Breast epithelium (tissue), 4 donors: ENCODE results near the gene MGAT5. TPM values are rescaled to one million over a fixed set of nuclear protein-coding genes. Genes with fewer than 3 reads are reported as not detected.

ENCODE experiments used
- DNase-seq, 2 donors: peaks; one replicate each; pipeline ENCODE4 v3.0.0-alpha.2; 2019; ENCODE audit warnings: low spot score in 2 of 2
- H3K27ac ChIP-seq, 2 donors: fragments of 200-600 bp; sonication (generic) in 1 of 2; one replicate each; pipeline ENCODE4 v1.5.1; 2016 to 2019; ENCODE audit warnings: mild to moderate bottlenecking in 1 of 2
- H3K27me3 ChIP-seq, 2 donors: fragments of 200-600 bp; sonication (generic) in 1 of 2; one replicate each; pipeline versions ENCODE4 v1.5.1 to v1.6.0; 2017 to 2019; ENCODE audit warnings: control low read depth in 1 of 2, mild to moderate bottlenecking in 1 of 2
- H3K36me3 ChIP-seq: fragments of 200-600 bp; one replicate; pipeline ENCODE4 v1.5.1; 2019
- H3K4me1 ChIP-seq, 2 donors: fragments of 200-600 bp; sonication (generic); one replicate each; pipeline ENCODE4 v1.5.1; 2016 to 2019; ENCODE audit warnings: control low read depth in 1 of 2
- H3K4me3 ChIP-seq, 3 donors: fragments of 200-600 bp; sonication (generic); 1 replicate in 2 of 3; 2 replicates in 1 of 3; pipeline ENCODE4 v1.5.1; 2016 to 2019; ENCODE audit warnings: mild to moderate bottlenecking in 3 of 3, moderate library complexity in 2 of 3
- H3K9me3 ChIP-seq, 2 donors: fragments of 200-600 bp; sonication (generic) in 1 of 2; one replicate each; pipeline ENCODE4 v1.5.1; 2016 to 2019; ENCODE audit warnings: control low read depth in 1 of 2
- POLR2A ChIP-seq: fragments of 450-650 bp; IDR thresholded peaks from one replicate; pipeline ENCODE4 v1.6.1; 2016; ENCODE audit warnings: antibody characterized with exemption, mild to moderate bottlenecking, moderate library complexity
- POLR2AphosphoS5 ChIP-seq, 3 donors: sonication (generic); formaldehyde crosslinking; IDR thresholded peaks; one replicate each; pipeline ENCODE4 v1.6.1; 2017; ENCODE audit warnings: antibody characterized with exemption in 3 of 3
- intact Hi-C: fragments of 100-400 bp; cut with DNase I; formaldehyde crosslinking; loops from one replicate; pipeline ENCODE4 v1.15.1; 2023; ENCODE audit warnings: low total_unique reads
- total RNA-seq, 3 donors: library from RNA; depleted of rRNA; stranded (reverse); fragments of >200 nt; gene quantifications; one replicate each; pipeline ENCODE4 v1.1.0, GENCODE V29; 2016
- TF ChIP-seq, protein P1 (sequence below), 3 donors: fragments of 450-650 bp; IDR thresholded peaks; one replicate each; pipeline ENCODE4 v1.5.1; 2016 to 2017; ENCODE audit warnings: antibody characterized with exemption in 3 of 3, mild to moderate bottlenecking in 3 of 3, moderate library complexity in 3 of 3

Gene MGAT5
- total RNA-seq, 3 donors from 2014 or later, result 30.5 to 42.6 (median 34.4) TPM

DNA sequence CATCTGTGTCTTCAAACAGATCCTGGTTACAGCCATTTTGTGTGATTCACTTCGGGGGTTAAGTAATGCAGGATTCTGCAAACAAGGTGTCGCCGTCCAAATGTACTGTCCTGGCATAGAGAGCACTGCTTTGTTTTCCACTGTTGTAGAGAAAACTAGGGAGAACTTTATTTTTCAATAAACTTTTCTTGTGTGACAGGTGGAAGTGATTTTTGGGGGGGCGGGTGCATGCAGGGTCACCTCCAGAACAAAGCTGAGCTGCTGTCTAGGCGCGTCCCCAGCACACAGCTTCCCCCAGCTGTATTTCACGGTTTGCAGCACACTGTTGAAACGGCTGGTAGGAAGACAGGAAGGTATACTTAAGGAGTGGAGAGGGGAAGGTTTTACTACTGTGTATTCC, 200.6 kb downstream of the MGAT5 start:
- no peak for DNase-seq
- Histone ChIP-seq H3K27me3 (no peaks in the 10 kb centered on the region), H3K27ac (no peak overlapping the region), H3K9me3 (no peaks in the 10 kb centered on the region), H3K4me1 (no peaks in the 10 kb centered on the region), H3K4me3 (no peak overlapping the region), H3K36me3 (no peaks in the 10 kb centered on the region)
- TF ChIP-seq POLR2A, result no peak
- TF ChIP-seq POLR2AphosphoS5 (IDR thresholded peaks at IDR 0.05), result no peak
- TF ChIP-seq, protein P1, sequence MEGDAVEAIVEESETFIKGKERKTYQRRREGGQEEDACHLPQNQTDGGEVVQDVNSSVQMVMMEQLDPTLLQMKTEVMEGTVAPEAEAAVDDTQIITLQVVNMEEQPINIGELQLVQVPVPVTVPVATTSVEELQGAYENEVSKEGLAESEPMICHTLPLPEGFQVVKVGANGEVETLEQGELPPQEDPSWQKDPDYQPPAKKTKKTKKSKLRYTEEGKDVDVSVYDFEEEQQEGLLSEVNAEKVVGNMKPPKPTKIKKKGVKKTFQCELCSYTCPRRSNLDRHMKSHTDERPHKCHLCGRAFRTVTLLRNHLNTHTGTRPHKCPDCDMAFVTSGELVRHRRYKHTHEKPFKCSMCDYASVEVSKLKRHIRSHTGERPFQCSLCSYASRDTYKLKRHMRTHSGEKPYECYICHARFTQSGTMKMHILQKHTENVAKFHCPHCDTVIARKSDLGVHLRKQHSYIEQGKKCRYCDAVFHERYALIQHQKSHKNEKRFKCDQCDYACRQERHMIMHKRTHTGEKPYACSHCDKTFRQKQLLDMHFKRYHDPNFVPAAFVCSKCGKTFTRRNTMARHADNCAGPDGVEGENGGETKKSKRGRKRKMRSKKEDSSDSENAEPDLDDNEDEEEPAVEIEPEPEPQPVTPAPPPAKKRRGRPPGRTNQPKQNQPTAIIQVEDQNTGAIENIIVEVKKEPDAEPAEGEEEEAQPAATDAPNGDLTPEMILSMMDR (IDR thresholded peaks at IDR 0.05), result no peak
- intact Hi-C loops, result no loop called here

DNA sequence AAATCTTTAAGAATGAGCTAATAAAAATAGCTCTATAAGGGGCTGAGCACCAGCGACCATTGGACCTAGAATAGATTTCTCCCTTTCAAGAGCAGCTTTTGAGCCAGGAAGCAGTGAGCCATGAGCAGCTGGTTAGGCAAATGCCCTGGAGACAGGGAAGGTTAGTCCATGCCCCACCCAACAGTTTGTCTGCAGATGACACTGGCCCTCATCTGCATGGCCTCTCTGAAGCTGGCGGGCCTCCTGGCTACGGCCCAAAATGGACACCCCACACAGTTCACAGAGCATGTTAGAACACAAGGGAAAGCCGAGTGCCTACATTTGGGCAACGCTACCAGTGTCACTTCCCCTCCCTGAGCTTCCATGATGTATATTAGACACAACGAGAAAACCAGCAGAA, 201.1 kb downstream of the MGAT5 start:
- no peak for DNase-seq
- Histone ChIP-seq H3K27ac (no peak overlapping the region), H3K4me3 (no peak overlapping the region), H3K4me1 (no peaks in the 10 kb centered on the region), H3K27me3 (no peaks in the 10 kb centered on the region), H3K36me3 (no peaks in the 10 kb centered on the region), H3K9me3 (no peaks in the 10 kb centered on the region)
- intact Hi-C loops, result no loop called here
- no peak for TF ChIP-seq POLR2A
- no peak for TF ChIP-seq POLR2AphosphoS5 (IDR thresholded peaks at IDR 0.05)
- TF ChIP-seq, protein P1 (IDR thresholded peaks at IDR 0.05), result no peak

DNA sequence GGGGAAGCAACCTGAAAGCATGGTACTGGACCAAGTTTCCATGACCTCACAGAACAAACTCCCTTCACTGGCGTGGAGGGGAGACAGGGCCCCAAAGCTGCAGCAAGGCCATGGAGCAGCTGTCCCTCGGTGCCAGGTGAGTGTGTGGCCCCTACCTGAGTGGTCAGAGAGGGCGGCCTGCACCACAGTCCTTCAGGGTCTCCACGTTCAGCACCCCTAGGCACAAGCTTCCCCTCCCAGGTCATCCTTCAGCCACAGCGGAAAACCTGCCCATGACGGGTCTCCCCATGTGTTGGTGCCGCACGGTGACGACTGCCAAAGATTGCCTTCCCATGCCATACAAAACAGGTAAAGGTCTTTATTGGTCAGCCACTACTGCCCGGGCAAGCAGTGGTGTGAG, 201.6 kb downstream of the MGAT5 start:
- H3K4me1 ChIP-seq, result no peaks in the 10 kb centered on the region
- TF ChIP-seq POLR2A (no peak), POLR2AphosphoS5 (IDR thresholded peaks at IDR 0.05) (no peak)
- TF ChIP-seq, protein P1 (IDR thresholded peaks at IDR 0.05), result no peak
- H3K4me3 ChIP-seq, result no peak overlapping the region
- no peak overlapping the region for H3K27ac ChIP-seq
- intact Hi-C loops, result no loop called here
- DNase-seq, result no peak
- H3K9me3 ChIP-seq, result no peaks in the 10 kb centered on the region
- H3K36me3 ChIP-seq, result no peaks in the 10 kb centered on the region
- H3K27me3 ChIP-seq, result no peaks in the 10 kb centered on the region

DNA sequence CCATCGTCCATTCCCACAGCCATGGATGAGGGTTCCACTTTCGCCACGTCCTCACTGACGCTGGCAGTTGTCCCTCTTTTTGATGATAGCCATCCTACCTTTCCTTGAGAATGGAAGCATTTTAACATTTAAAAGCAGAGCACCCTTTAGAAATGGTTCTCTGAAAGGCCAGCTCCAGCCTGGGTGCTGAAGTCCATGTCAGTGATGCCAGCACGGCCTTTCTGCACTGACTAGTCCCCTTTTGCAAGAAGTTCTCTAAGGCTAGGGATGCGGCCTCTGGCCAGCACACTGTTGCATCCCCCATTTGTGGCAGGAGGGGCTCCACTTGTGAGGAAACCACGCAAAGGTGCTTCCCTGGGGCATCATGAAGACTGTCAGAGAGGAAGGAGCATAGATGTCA, 203.5 kb downstream of the MGAT5 start:
- intact Hi-C loops, result no loop called here
- TF ChIP-seq POLR2AphosphoS5 (IDR thresholded peaks at IDR 0.05) (no peak), POLR2A (no peak)
- TF ChIP-seq, protein P1 (IDR thresholded peaks at IDR 0.05), result no peak
- H3K27ac ChIP-seq, result no peak overlapping the region
- no peaks in the 10 kb centered on the region for H3K9me3 ChIP-seq
- H3K36me3 ChIP-seq, result no peaks in the 10 kb centered on the region
- no peak overlapping the region for H3K4me3 ChIP-seq
- H3K4me1 ChIP-seq, result no peaks in the 10 kb centered on the region
- H3K27me3 ChIP-seq, result no peaks in the 10 kb centered on the region
- no peak for DNase-seq

DNA sequence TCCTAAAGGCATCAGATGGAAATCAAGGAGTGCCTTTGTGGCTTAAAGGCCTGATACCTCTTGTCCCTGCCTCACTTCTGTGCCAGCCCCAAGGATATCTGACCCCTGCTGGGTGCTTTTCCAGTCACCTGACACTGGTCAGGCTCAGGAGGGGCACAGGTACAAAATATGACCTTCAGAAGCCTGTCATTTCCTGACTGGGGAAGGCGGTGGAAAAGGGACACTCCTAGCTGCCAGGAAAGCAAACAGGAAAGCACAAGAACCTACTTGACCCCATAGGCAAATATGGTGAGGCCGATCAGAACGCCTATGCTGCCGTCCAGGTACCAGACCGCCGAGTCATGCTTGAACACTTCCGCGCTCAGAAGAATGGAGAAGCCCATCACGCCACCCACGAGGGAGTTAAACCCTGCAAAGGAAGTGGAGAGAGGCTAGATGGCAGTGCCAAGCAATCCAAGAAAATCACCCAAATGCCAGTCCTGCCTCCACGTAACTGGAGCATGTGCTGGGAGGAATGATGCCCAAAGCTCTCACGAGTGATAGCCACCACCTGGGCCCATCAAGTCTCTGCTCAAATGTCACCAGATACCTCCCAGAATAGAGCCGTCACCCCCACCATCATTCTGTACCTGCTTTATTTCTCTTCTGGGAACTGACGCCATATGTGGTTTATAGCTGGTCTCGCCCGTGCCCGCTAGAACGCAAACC, 204.0 kb downstream of the MGAT5 start:
- Histone ChIP-seq H3K27ac (no peak overlapping the region), H3K4me1 (no peaks in the 10 kb centered on the region), H3K4me3 (no peak overlapping the region), H3K36me3 (no peaks in the 10 kb centered on the region), H3K27me3 (no peaks in the 10 kb centered on the region), H3K9me3 (no peaks in the 10 kb centered on the region)
- DNase-seq, result no peak
- no peak for TF ChIP-seq POLR2AphosphoS5 (IDR thresholded peaks at IDR 0.05)
- no peak for TF ChIP-seq POLR2A
- TF ChIP-seq, protein P1 (IDR thresholded peaks at IDR 0.05), result no peak
- intact Hi-C loops, result no loop called here
